H1 (cell line): ENCODE data around the gene IL23A. TPM values are rescaled to one million over a fixed set of nuclear protein-coding genes. Genes with fewer than 3 reads are reported as not detected.

Source experiments
- CTCF ChIA-PET: fragments of 300-600 bp; sonication (Branson Sonifier 250); formaldehyde crosslinking; loops from one replicate; lab custom pipeline; 2021; ENCODE audit not compliant: partially characterized antibody; lab: Charles Lee
- POLR2A ChIA-PET: fragments of 300-600 bp; sonication (Branson Sonifier 250); formaldehyde crosslinking; loops from one replicate; lab custom pipeline; 2021; ENCODE audit warnings: inconsistent platforms; ENCODE audit not compliant: partially characterized antibody; lab: Charles Lee
- DNase-seq, 2 experiments: peaks; one replicate each; pipeline versions ENCODE4 v3.0.0 to v3.0.0-alpha.2; 2010 to 2022; ENCODE audit warnings: low spot score in 2 of 2, low read depth in 1 of 2, mixed read lengths in 1 of 2
- FAIRE-seq: peaks from 2 replicates; lab custom pipeline; 2011; peaks lifted over from hg19 to GRCh38; lab: Jason Lieb, UNC
- H2AFZ ChIP-seq: 2 replicates; pipeline ENCODE4 v1.8.1; 2012; ENCODE audit warnings: low read length, inconsistent platforms
- H2AK5ac ChIP-seq: 2 replicates; pipeline ENCODE4 v1.6.1; 2013; ENCODE audit warnings: low read depth, low read length
- H2BK120ac ChIP-seq: replicated peaks from 2 replicates; pipeline ENCODE3; 2013; ENCODE audit warnings: low read depth, low read length, inconsistent platforms
- H2BK12ac ChIP-seq: 2 replicates; pipeline ENCODE4 v1.6.1; 2013; ENCODE audit warnings: low read depth, low read length
- H2BK15ac ChIP-seq: 2 replicates; pipeline ENCODE4 v1.6.1; 2013; ENCODE audit warnings: low read length
- H2BK20ac ChIP-seq: 2 replicates; pipeline ENCODE4 v1.6.1; 2013; ENCODE audit warnings: low read length
- H2BK5ac ChIP-seq: 2 replicates; pipeline ENCODE4 v1.6.1; 2013; ENCODE audit warnings: low read depth, low read length
- H3K14ac ChIP-seq: 2 replicates; pipeline ENCODE4 v1.6.1; 2013; ENCODE audit warnings: inconsistent platforms; ENCODE audit not compliant: insufficient read length
- H3K18ac ChIP-seq: 2 replicates; pipeline ENCODE4 v1.6.1; 2013; ENCODE audit warnings: low read length; ENCODE audit errors: extremely low read depth
- H3K23ac ChIP-seq: 2 replicates; pipeline ENCODE4 v1.6.1; 2013; ENCODE audit warnings: inconsistent platforms; ENCODE audit not compliant: insufficient read length
- H3K23me2 ChIP-seq: 2 replicates; pipeline ENCODE4 v1.6.1; 2013; ENCODE audit warnings: low read depth, low read length
- H3K27ac ChIP-seq: 2 replicates; pipeline ENCODE4 v1.6.1; 2011; ENCODE audit warnings: low read depth, low read length, inconsistent platforms
- H3K27me3 ChIP-seq, 4 experiments: replicated peaks in 1 of 4; 1 replicate in 1 of 4; 2 replicates in 3 of 4; pipeline versions ENCODE4 v1.6.1 to v1.8.1; 2011 to 2013; ENCODE audit warnings: low read length in 3 of 4, mild to moderate bottlenecking in 3 of 4, inconsistent platforms in 2 of 4, mixed read lengths in 2 of 4, moderate library complexity in 1 of 4; ENCODE audit not compliant: control insufficient read depth in 3 of 4, insufficient read depth in 3 of 4; ENCODE audit errors: extremely low read depth in 1 of 4
- H3K36me3 ChIP-seq, 4 experiments: 2 replicates each; pipeline versions ENCODE4 v1.6.1 to v1.8.1; 2011 to 2013; ENCODE audit warnings: mild to moderate bottlenecking in 4 of 4, low read length in 3 of 4, moderate library complexity in 2 of 4, control low read depth in 1 of 4, inconsistent platforms in 1 of 4; ENCODE audit not compliant: insufficient read depth in 4 of 4, control insufficient read depth in 2 of 4
- H3K4ac ChIP-seq: replicated peaks from 2 replicates; pipeline ENCODE3; 2013; ENCODE audit warnings: low read length, low read depth, mixed read lengths, inconsistent platforms; ENCODE audit not compliant: insufficient read length
- H3K4me1 ChIP-seq, 4 experiments: replicated peaks in 1 of 4; 1 replicate in 1 of 4; 2 replicates in 3 of 4; pipeline versions ENCODE4 v1.6.1 to v1.8.1; 2011 to 2013; ENCODE audit warnings: low read length in 3 of 4, inconsistent platforms in 2 of 4, mixed read lengths in 1 of 4; ENCODE audit not compliant: insufficient read depth in 4 of 4, control insufficient read depth in 3 of 4
- H3K4me2 ChIP-seq, 2 experiments: 2 replicates each; pipeline versions ENCODE4 v1.6.1 to v1.8.1; 2011 to 2013; ENCODE audit warnings: low read depth in 2 of 2, low read length in 2 of 2, control low read depth in 1 of 2, inconsistent platforms in 1 of 2, mild to moderate bottlenecking in 1 of 2; ENCODE audit not compliant: insufficient read depth in 1 of 2
- H3K4me3 ChIP-seq, 4 experiments: fragments of 200-600, 300-600 bp in 1 of 4; sonication (generic), shearing (Covaris generic), sonication (Bioruptor Twin) in 1 of 4; 2 replicates each; pipeline versions ENCODE4 v1.5.1 to v1.8.1; 2011 to 2016; ENCODE audit warnings: low read length in 4 of 4, low read depth in 3 of 4, control low read depth in 2 of 4, inconsistent platforms in 2 of 4, mild to moderate bottlenecking in 2 of 4, mixed read lengths in 1 of 4, moderate library complexity in 1 of 4; ENCODE audit not compliant: insufficient read depth in 2 of 4; ENCODE audit errors: extremely low read depth in 1 of 4
- H3K56ac ChIP-seq: replicated peaks from 2 replicates; pipeline ENCODE3; 2013; ENCODE audit warnings: low read depth, mild to moderate bottlenecking, mixed read lengths, low read length, inconsistent platforms; ENCODE audit not compliant: insufficient read length
- H3K79me1 ChIP-seq: 2 replicates; pipeline ENCODE4 v1.6.1; 2013; ENCODE audit warnings: low read depth, low read length, control low read depth
- H3K79me2 ChIP-seq, 2 experiments: 2 replicates each; pipeline versions ENCODE4 v1.6.1 to v1.8.1; 2012 to 2013; ENCODE audit warnings: low read length in 2 of 2, mild to moderate bottlenecking in 2 of 2, inconsistent platforms in 1 of 2; ENCODE audit not compliant: insufficient read depth in 2 of 2, control insufficient read depth in 1 of 2
- H3K9ac ChIP-seq, 4 experiments: replicated peaks in 1 of 4; 1 replicate in 1 of 4; 2 replicates in 3 of 4; pipeline versions ENCODE4 v1.6.1 to v1.8.1; 2011 to 2013; ENCODE audit warnings: low read depth in 3 of 4, low read length in 3 of 4, control low read depth in 2 of 4, mild to moderate bottlenecking in 2 of 4, moderate library complexity in 2 of 4, inconsistent platforms in 1 of 4; ENCODE audit errors: extremely low read depth in 1 of 4
- H3K9me3 ChIP-seq, 2 experiments: 2 replicates each; pipeline versions ENCODE4 v1.6.1 to v1.8.1; 2012 to 2013; ENCODE audit warnings: mild to moderate bottlenecking in 2 of 2, moderate library complexity in 2 of 2, control low read depth in 1 of 2, inconsistent platforms in 1 of 2, low read depth in 1 of 2, low read length in 1 of 2, mixed read lengths in 1 of 2; ENCODE audit not compliant: insufficient read depth in 2 of 2
- H4K20me1 ChIP-seq, 2 experiments: replicated peaks in 1 of 2; 2 replicates each; pipeline versions ENCODE3 to v1.8.1; 2011 to 2013; ENCODE audit warnings: inconsistent platforms in 2 of 2, low read length in 2 of 2, mild to moderate bottlenecking in 1 of 2; ENCODE audit not compliant: insufficient read depth in 2 of 2, control insufficient read depth in 1 of 2
- H4K5ac ChIP-seq: 2 replicates; pipeline ENCODE4 v1.6.1; 2013; ENCODE audit warnings: low read length, low read depth, mixed read lengths, inconsistent platforms; ENCODE audit not compliant: insufficient read length
- H4K8ac ChIP-seq: 2 replicates; pipeline ENCODE4 v1.8.0; 2013; ENCODE audit warnings: mild to moderate bottlenecking, moderate library complexity, low read length, inconsistent platforms; ENCODE audit not compliant: insufficient read depth; ENCODE audit errors: extremely low read depth
- H4K91ac ChIP-seq: replicated peaks from 2 replicates; pipeline ENCODE3; 2013; ENCODE audit warnings: low read length, mixed read lengths, inconsistent platforms; ENCODE audit not compliant: insufficient read length
- CBX5 ChIP-seq: fragments of 300-800, 300-1000 bp; sonication (generic); IDR thresholded peaks from 2 replicates; pipeline ENCODE4 v1.7.1; 2016; ENCODE audit warnings: antibody characterized with exemption, low read length, low read depth
- CBX8 ChIP-seq: fragments of 300-800, 300-1000 bp; sonication (generic); IDR thresholded peaks from 2 replicates; pipeline ENCODE4 v1.7.1; 2016; ENCODE audit warnings: low read depth, low read length, borderline replicate concordance
- CREB1 ChIP-seq: IDR thresholded peaks from 2 replicates; pipeline ENCODE4 v1.6.1; 2012; ENCODE audit warnings: inconsistent platforms
- EZH2 ChIP-seq: fragments of 200-600 bp; sonication (generic); IDR thresholded peaks from 2 replicates; pipeline ENCODE4 v1.7.1; 2012; ENCODE audit warnings: low read depth, mild to moderate bottlenecking, moderate library complexity, low read length, inconsistent platforms; ENCODE audit not compliant: severe bottlenecking
- FOSL1 ChIP-seq: IDR thresholded peaks from 2 replicates; pipeline ENCODE4 v1.6.1; 2011; ENCODE audit warnings: mild to moderate bottlenecking, low read depth, low read length, moderate library complexity; ENCODE audit not compliant: insufficient read depth
- NANOG ChIP-seq: IDR thresholded peaks from 2 replicates; pipeline ENCODE4 v1.6.1; 2011; ENCODE audit warnings: low read length, low read depth, mild to moderate bottlenecking, inconsistent platforms; ENCODE audit not compliant: insufficient read depth, poor library complexity, severe bottlenecking
- PHF8 ChIP-seq: fragments of 200-600 bp; sonication (generic); conservative IDR thresholded peaks from 2 replicates; pipeline ENCODE4 v1.7.1; 2012; ENCODE audit warnings: low read depth, mild to moderate bottlenecking, inconsistent platforms, low read length, moderate library complexity
- SP1 ChIP-seq: IDR thresholded peaks from 2 replicates; pipeline ENCODE4 v1.6.1; 2011; ENCODE audit warnings: low read depth, low read length
- YY1 ChIP-seq: IDR thresholded peaks from 2 replicates; pipeline ENCODE4 v1.6.1; 2011; ENCODE audit warnings: low read depth, mild to moderate bottlenecking, low read length
- WGBS, 2 experiments: shearing (Covaris generic) in 1 of 2; methylation state at CpG; one replicate each; pipeline versions ENCODE4 v1.1.6 to v1.1.7; 2013 to 2015; ENCODE audit warnings: low lambda C conversion rate in 2 of 2, mixed read lengths in 2 of 2, inconsistent platforms in 1 of 2, low coverage in 1 of 2, missing lambda C conversion rate in 1 of 2; ENCODE audit not compliant: insufficient replicate concordance in 2 of 2, insufficient coverage in 1 of 2, insufficient read length in 1 of 2; ENCODE audit errors: extremely low coverage in 1 of 2, missing lambda C conversion rate in 1 of 2; 5-methylcytosine and 5-hydroxymethylcytosine counted together
- polyA plus RNA-seq, 7 experiments: library from polyadenylated mRNA; depleted of rRNA in 3 of 7; stranded (reverse) in 5 of 7; unstranded in 2 of 7; fragments of >200 nt in 5 of 7; fragments of 200-250 nt in 2 of 7; gene quantifications; 1 replicate in 5 of 7; 2 replicates in 1 of 7; 4 replicates in 1 of 7; pipeline versions ENCODE4 v1.2.1 to v1.2.3, GENCODE V29; 2011 to 2013; ENCODE audit warnings: missing spikeins in 2 of 7, mixed read lengths in 2 of 7
- total RNA-seq: library from RNA; stranded (reverse); fragmentation: NEBNext Ultra II Directional; extraction: Animal tissue kit (Norgen Biotek cat#: 25700); gene quantifications from 2 replicates; pipeline ENCODE4 v1.2.1, GENCODE V29; 2021
- TF ChIP-seq, protein P1 (sequence below): IDR thresholded peaks from 2 replicates; pipeline ENCODE4 v1.6.1; 2012; ENCODE audit warnings: low read length, inconsistent platforms

IL23A gene
- total and polyA plus RNA-seq, 2 of the 8 experiments (the other 6 are each of a cell fraction or from before 2014, with no cell fraction given), result 2.3 to 3.6 TPM

DNA sequence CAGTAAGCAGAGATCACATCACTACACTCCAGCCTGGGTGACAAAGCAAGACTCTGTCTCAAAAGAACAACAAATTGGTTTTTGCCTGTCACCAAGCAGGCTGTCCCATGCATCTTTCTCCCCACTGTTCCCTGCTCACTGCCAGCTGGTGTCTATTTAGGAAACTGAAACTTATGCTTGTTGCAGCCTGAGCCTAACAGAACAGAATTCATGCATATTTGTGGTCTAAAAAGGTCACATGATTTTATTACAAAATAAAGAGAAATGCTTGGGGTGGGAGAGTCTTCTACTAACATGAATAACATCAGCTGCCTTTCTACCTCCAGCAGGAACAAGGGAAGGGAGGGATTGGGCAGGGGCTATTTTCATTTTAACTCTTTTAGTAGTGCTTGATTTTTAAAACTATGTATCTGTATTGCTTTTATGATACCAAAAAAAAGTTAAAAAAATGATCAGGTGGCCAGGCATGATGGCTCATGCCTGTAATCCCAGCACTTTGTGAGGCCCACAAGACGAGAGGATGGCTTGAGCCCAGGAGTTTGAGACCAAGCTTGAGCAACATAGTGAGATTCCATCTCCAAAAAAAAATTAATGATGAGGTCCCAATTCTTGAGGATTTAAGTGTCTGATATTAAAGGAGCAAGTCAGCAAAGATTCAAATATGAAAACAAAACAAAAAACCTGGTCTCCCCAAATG is 20.3 kb downstream of the IL23A start:
- Histone ChIP-seq H3K4me3 (peak overlapping the region; percentile 78 to 88 (median 84)), H4K5ac (no peak overlapping the region), H3K4me2 (peak overlapping the region; percentile 51 to 66), H3K4me1 (peaks cover 0 to 5% (median 2%) of the 10 kb centered on the region in 4 experiments; a peak in 4 of 7 replicates), H4K91ac (no peak overlapping the region), H2BK12ac (no peak overlapping the region), H2BK5ac (no peak overlapping the region), H2AFZ (no peak overlapping the region), H4K8ac (no peak overlapping the region), H4K20me1 (no peaks in the 10 kb centered on the region), H3K18ac (no peak overlapping the region), H3K79me2 (peaks cover 0 to 8% of the 10 kb centered on the region in 2 experiments; a peak in 1 of 4 replicates), H3K4ac (no peak overlapping the region), H2BK20ac (no peak overlapping the region), H3K27me3 (peaks cover 0 to 3% (median 0%) of the 10 kb centered on the region in 4 experiments; a peak in 1 of 7 replicates), H3K56ac (no peak overlapping the region), H3K27ac (no peak overlapping the region), H3K79me1 (no peaks in the 10 kb centered on the region), H2BK120ac (no peak overlapping the region), H3K23ac (no peak overlapping the region), H3K36me3 (peaks cover 2 to 27% (median 18%) of the 10 kb centered on the region in 4 experiments; a peak in 6 of 8 replicates), H3K14ac (no peak overlapping the region), H2AK5ac (no peak overlapping the region), H3K23me2 (no peaks in the 10 kb centered on the region), H3K9ac (peak overlapping the region; percentile 49 to 66 (median 60); a peak in 3 of 7 replicates), H3K9me3 (no peaks in the 10 kb centered on the region), H2BK15ac (no peak overlapping the region)
- WGBS, 2 experiments, result 78% methylated on average over 1 of the region's 1 CpG; no CpG with 5 or more reads in 1 of the 2 experiments
- POLR2A ChIA-PET, result interaction anchor here (0.7 to 5.1 kb wide), 16 partner anchors 12 to 278 kb away, joined by 3 to 55 read pairs (median 4); partner anchors contain the start of genes CNPY2, COQ10A, IL23A and PAN2
- FAIRE-seq, result no peak
- TF ChIP-seq FOSL1 (no peak), CBX8 (no peak), EZH2 (no peak), CBX5 (no peak), SP1 (no peak), CREB1 (no peak), PHF8 (no peak), NANOG (no peak), YY1 (no peak)
- TF ChIP-seq, protein P1, sequence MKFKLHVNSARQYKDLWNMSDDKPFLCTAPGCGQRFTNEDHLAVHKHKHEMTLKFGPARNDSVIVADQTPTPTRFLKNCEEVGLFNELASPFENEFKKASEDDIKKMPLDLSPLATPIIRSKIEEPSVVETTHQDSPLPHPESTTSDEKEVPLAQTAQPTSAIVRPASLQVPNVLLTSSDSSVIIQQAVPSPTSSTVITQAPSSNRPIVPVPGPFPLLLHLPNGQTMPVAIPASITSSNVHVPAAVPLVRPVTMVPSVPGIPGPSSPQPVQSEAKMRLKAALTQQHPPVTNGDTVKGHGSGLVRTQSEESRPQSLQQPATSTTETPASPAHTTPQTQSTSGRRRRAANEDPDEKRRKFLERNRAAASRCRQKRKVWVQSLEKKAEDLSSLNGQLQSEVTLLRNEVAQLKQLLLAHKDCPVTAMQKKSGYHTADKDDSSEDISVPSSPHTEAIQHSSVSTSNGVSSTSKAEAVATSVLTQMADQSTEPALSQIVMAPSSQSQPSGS, result no peak
- CTCF ChIA-PET, result interaction anchor here (0.6 to 3.4 kb wide), 15 partner anchors 12 to 1728 kb away, joined by 3 to 24 read pairs (median 4); partner anchors contain the start of genes CNPY2, PAN2 and SPRYD4
- no peak for DNase-seq
